ENCODE measurements around the gene SF3A2.

DNA sequence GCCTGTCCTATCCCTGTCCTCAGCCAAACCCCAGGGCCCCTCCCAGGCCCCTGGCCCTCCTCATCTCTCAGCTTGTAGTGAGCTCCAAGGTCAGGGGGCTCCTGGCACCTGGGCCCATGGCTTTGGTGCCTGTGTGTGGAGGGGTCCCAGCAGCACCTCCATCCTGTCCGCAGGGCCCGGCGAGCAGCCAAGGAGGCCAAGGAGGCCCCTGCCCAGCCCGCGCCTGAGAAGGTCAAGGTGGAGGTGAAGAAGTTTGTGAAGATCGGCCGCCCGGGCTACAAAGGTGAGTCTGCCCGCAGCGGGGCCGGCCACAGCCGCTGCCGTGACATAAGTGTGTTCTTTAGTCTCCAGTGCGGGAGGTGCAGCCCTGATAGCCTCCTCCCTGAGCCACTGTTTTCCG, 8.6 kb downstream of the SF3A2 start:
- TF ChIP-seq POLR2AphosphoS5 (IDR thresholded peaks at IDR 0.05), result peak in 1 of 3 donors; percentile 7
- TF ChIP-seq, protein P1, sequence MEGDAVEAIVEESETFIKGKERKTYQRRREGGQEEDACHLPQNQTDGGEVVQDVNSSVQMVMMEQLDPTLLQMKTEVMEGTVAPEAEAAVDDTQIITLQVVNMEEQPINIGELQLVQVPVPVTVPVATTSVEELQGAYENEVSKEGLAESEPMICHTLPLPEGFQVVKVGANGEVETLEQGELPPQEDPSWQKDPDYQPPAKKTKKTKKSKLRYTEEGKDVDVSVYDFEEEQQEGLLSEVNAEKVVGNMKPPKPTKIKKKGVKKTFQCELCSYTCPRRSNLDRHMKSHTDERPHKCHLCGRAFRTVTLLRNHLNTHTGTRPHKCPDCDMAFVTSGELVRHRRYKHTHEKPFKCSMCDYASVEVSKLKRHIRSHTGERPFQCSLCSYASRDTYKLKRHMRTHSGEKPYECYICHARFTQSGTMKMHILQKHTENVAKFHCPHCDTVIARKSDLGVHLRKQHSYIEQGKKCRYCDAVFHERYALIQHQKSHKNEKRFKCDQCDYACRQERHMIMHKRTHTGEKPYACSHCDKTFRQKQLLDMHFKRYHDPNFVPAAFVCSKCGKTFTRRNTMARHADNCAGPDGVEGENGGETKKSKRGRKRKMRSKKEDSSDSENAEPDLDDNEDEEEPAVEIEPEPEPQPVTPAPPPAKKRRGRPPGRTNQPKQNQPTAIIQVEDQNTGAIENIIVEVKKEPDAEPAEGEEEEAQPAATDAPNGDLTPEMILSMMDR (IDR thresholded peaks at IDR 0.05 in 8 of 11, conservative IDR thresholded peaks at IDR 0.05 in 3 of 11), result no peak
